ENCODE results near the gene ANKRD6.

Gene ANKRD6

GRCh38 chr6:89564752-89565427 is 131.9 kb downstream of the ANKRD6 start:
- DNase-seq (ENCODE audit: low spot score) = no peak

DNA sequence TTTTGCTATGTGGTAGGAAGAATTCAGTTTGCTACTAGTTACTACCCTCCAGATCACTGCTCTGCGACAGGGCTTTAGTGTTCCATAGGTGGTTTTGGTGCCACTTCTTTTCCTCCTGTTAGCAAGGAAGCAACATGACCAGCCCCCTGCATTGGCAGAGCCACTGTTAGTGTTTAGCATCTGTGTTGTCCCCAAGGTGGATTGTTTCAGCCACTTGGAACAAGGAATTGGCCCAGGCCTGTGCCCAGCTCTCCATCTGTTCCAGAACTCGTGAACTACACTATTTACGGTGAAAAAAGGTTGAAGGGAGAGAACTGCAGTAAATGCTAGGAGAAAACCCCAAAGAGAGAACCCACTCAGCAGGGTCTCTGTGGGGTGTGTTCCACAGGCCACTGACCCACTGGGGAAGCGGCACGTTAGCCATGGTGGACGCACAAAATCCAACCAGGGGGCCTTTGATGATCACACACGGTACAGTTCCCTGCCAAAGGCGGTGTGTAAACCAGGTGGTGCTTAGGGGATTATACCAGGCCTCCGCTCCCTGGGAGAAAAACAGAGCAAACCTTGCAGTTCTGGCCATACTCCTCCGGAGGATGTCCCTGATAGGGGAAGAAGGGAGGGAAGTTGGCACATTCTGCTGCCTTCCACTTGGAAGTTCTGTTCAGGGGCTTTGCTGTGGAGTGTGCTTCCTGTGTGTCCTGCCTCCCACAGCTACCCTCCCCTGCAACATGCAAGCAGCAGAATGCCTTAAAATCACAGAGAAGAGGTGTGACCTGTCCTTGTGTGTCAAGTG is 133.3 kb downstream of the ANKRD6 start:
- no peak for DNase-seq (ENCODE audit: low spot score)

DNA sequence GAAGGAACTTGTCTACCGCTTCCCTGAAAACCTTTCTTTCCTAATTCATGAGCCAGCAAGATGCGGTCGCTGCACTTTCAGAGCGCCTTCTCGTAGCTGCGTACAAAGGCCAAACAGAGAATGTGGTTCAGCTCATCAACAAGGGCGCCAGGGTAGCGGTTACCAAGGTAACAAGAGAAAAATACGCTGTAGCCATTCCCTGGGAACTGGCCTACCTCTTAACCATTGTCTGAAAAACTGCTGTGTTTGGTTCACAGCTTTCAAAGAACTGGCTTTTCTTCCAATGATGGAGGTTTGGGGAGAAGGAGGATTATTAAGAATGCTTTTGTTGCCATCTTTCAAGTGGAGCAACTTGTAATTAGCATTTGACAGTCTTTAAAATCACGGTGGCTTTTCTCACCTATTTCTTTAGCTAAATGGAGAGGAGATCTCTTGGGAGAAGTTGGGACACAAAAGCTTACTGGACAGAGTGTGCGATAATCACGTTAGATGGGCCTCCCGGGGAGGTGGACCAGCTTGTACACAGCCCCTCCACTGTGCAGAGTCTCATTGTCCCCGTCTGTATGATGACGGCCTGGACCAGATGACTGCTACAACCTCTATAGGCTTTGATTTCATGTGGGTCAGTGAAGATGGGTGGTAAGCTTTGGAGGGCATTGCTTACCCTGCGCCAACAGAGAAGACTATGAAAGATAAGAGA is 134.1 kb downstream of the ANKRD6 start:
- no peak for DNase-seq (ENCODE audit: low spot score)

- no peak for DNase-seq (ENCODE audit: low spot score)
Measured at GRCh38 chr6:89567630-89568390, 134.9 kb downstream of the ANKRD6 start.

DNA sequence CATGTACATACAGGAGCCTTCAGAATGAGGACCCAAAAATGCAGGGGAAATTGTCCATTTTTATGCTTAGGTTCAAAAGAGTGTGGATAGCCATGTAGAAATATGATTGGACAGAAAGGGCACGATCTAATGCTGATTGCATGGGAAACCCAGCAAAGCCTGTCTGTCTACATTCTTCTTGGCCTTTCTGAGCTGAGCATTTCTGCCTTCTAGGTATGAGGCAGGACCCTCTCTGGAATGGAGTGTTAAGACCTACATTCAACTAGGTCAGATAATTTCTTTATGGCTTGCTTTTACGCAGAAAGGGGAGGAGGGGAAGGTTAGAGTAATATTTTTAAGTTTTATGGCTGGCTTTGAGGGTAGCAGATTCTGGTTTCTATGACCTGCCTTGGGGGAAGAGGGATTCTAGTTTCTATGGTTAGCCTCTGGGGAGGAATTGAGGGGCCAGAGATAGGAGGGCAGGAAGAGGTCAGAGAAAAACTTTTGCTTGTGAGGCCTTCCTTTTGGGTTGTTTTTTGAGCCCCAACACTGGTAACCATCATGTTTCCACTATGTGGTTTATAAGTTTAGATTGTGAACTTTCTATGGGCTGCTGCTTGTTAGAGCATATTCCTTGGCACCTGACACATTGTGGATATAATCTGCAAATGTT is 142.1 kb downstream of the ANKRD6 start:
- no peak for DNase-seq (ENCODE audit: low spot score)

GRCh38 chr6:89575562-89575960 is 142.6 kb downstream of the ANKRD6 start:
- no peak for DNase-seq (ENCODE audit: low spot score)

DNA sequence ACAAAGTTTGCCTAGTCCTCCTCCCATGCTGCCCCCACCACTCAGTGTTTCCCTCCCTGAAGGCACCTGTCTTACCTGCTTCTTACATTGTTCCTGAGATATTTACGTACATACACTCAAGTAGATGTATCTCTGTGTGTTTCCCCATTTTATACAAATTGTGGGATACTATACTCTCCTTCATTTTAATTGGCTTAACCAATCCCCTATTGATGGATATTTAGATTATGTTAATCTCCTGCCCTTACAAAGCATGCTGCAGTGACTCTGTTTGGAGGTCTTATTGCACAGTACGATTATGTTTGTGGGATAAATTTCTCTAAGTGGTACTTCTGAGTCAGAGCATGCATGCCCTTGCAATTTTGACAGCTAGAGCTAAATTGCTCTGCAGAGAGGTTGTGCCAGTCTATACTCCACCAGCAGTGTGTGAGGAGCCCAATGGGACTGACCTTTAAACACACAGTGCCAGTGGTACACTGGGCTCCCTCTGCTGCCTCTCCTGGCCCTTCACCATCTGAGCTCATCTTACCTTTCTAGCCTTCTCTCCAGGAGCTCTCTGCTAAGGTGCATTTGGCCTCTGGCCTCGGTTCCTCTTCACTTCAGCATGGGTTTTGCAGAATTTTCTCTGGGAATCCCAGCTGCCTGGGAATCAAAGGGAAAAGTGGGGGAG is 148.2 kb downstream of the ANKRD6 start:
- DNase-seq (ENCODE audit: low spot score) = no peak

GRCh38 chr6:89581689-89582088 is 148.7 kb downstream of the ANKRD6 start:
- no peak for DNase-seq (ENCODE audit: low spot score)

DNA sequence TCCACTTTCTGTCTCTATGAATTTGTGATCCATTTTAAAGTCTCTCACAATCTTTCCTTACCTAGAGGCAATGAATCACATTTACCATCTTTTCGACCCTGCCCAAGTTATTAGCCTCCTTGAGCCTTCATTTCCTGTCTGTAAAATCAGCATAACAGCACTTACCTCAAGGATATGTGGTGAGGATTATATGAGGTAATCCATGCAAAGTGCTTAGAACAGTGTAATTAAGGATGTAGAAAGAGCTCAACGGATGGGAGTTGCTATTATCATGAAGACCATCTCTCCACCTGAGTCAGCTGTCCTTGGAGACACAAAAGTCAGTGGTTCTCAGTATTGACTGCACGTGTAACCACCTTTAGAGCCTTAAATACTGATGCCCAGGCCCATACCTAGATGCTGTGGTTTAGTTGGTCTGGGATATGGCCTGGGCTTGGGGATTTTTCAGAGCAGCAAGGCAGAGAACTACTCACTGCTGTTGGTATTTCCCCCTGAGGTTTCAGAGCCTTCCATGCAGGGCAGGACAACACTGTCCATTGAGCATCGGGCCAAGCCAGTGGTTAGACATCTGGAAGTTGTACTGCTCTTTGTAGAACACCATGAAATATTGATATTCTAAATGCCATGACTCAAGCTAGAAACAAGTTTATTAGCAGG is 149.8 kb downstream of the ANKRD6 start:
- no peak for DNase-seq (ENCODE audit: low spot score)

DNA sequence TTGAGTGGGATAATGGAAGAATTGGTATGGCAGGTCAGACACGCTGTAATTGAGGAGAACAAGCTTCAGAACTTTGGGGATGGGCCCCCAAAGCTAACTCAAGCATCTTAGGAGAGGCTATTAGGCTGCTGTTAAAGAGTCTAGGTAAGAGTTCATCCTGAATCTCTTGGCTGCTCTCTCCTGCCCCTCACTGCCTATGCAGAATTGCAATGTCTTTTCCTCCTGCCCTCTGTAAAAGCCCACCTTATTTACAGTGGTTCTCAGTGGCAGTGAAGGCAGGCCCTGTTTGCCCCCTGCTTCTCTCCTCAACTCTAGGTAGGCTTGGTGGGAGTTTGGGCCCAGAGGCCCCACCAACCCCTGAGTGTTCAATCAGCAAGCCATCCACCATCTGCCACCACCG is 150.6 kb downstream of the ANKRD6 start:
- DNase-seq (ENCODE audit: low spot score) = no peak

GRCh38 chr6:89584539-89584938 is 151.6 kb downstream of the ANKRD6 start:
- DNase-seq (ENCODE audit: low spot score) = no peak

GRCh38 chr6:89585154-89585553 is 152.2 kb downstream of the ANKRD6 start:
- DNase-seq (ENCODE audit: low spot score) = no peak

GRCh38 chr6:89589297-89590025 is 156.5 kb downstream of the ANKRD6 start:
- DNase-seq (ENCODE audit: low spot score) = no peak

DNA sequence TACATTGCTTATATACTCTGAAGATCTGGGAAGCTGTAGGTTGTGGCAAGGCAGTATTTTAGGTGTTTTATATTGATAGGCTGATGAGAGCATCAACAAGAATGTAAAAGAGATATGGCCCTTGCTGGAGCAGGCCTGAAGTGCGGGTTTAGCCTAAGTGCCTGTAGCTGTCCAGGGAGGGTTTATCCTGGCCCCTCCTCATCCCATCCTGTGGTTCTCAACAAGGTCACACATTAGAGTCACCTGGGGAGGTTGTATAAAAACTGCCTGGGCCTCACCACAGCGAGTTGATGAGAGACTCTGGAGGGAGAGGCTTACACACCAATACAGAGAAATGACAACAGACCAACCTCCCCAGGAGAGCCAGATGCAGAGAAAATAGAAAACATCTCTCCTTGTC is 157.2 kb downstream of the ANKRD6 start:
- no peak for DNase-seq (ENCODE audit: low spot score)

DNA sequence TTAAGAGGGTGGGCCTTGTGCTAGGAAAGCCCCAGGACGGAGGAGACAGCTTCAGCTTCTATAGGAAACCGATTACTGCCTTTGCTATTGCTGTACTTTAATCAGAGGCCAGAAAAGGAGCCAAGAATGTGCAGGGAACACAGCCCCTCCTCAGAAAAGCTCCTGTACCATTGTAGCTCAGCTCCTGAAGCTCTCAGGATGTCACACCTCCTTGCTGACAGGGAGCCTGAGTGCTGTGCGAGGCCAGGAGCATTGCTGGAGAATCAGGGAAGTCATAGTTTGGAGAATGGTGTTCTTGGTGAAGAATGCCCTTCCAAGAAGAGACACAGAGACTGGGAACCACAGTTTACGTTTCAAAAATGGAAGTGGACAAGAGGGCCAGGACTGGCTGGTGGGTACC is 158.8 kb downstream of the ANKRD6 start:
- no peak for DNase-seq (ENCODE audit: low spot score)

DNA sequence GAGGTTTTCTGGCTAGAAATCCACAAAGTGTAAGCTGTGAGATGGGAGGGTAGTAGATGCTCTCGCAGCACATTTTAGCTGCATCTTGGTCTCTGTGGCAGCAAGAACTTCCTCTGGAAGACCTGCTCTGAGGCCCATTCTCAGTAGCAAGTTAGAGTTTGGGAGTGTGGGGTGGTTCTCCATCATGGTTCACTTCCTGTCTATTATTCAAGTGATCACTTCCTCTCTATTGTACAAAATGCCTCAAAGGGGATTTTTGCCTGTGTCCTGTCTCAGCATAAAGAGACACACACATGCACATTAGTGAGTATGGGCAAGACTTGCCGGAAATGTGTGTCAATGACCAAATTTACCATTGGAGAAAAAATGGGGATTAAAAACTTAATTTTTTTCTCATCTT is 163.1 kb downstream of the ANKRD6 start:
- no peak for DNase-seq (ENCODE audit: low spot score)

DNA sequence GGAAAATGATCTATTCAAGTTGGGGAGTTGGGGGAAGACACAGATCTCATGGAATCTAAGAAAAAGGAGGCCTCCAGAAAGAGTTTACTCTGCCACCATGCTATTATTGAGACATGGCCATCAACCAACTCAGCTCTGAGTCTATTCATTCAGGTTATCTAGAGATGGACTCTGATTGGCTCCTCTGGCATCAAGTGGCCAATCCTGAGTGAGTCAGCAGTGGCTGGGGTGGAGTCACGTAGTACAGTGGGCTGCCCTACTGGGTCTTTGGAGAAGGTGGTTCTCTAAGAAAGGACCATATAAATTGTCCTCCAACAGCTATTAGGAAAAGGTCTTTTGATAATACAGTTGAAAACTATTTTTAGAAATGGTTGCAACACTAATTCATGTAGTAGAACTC is 163.5 kb downstream of the ANKRD6 start:
- DNase-seq (ENCODE audit: low spot score) = no peak

- DNase-seq (ENCODE audit: low spot score) = no peak
Measured at GRCh38 chr6:89597372-89597771, 164.4 kb downstream of the ANKRD6 start.

DNA sequence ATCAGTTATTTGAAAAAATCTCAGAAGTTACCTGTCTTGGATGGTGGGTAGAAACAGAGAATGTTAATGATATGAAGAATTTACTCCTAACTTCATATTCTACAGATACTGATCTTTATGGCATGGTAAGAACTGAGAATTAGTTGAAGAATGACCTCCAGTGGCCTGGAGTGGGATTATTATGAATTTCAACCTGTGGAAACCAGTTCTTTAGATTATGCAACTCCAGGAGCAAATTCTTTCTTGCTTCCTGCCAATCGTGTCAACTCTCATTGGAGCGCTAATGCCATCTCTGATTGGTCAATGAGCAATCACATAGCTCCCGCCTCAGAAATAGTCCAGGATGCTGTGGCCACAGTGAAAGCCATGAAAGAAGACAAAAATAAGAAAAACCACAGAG is 165.0 kb downstream of the ANKRD6 start:
- DNase-seq (ENCODE audit: low spot score) = peak; percentile 20

DNA sequence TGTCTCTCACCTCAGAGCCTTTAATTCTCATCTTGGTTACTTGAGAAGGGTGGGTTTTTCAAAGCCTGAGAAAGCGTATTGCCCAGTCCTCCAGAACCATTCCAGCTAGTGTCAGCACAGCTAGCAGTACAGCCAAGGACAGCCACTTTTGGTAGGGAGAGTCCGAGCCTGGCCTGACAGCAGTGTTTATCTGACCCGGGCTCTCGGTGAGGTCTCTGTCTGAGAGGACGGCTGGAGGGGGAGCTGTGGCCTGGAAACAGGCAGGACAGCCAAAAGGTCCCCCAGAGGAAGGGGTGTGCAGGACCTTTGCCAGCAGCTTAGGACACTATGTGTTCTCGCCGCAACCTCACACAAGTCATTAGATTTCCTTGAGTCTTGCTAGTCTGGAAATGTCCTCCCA is 166.8 kb downstream of the ANKRD6 start:
- no peak for DNase-seq (ENCODE audit: low spot score)

Measured in AG08396 (cell line).